GM12878 (cell line): ENCODE data around the gene XPNPEP1. TPM values are rescaled to one million over a fixed set of nuclear protein-coding genes. Genes with fewer than 3 reads are reported as not detected.

ENCODE experiments used
- ATAC-seq: fragments of 200-7000 bp; cut with Tn5 transposase; 3 replicates; pipeline ENCODE4 v1.9.1; 2020; ENCODE audit warnings: mild to moderate bottlenecking, moderate library complexity
- BruUV-seq: library from RNA; stranded (reverse); fragments of 400-500 nt; replicated peaks from 2 replicates; lab custom pipeline; 2021; lab: Mats Ljungman, UMichigan
- CTCF ChIA-PET: fragments of 300-600 bp; sonication (Branson Sonifier 250); formaldehyde crosslinking; extraction: SDS; loops from one replicate; lab custom pipeline; 2021; ENCODE audit warnings: inconsistent platforms; lab: Yijun Ruan, JAX
- POLR2A ChIA-PET: fragments of 350-600 bp; formaldehyde crosslinking; extraction: SDS; loops from one replicate; lab custom pipeline; 2021; ENCODE audit warnings: inconsistent platforms; lab: Charles Lee
- RAD21 ChIA-PET: fragments of 300-600 bp; sonication (Branson Sonifier 250); formaldehyde crosslinking; loops from one replicate; lab custom pipeline; 2023; ENCODE audit warnings: antibody characterized with exemption; ENCODE audit not compliant: unreplicated experiment; lab: Charles Lee
- SMC1A ChIA-PET: fragments of 300-600 bp; sonication (Branson Sonifier 250); formaldehyde crosslinking; loops from one replicate; lab custom pipeline; 2023; ENCODE audit not compliant: unreplicated experiment, uncharacterized antibody; lab: Charles Lee
- DNase-seq: peaks from one replicate; pipeline ENCODE4 v3.0.0-alpha.2; 2011; ENCODE audit warnings: low read depth, low spot score
- FAIRE-seq: peaks from 3 replicates; lab custom pipeline; 2011; peaks lifted over from hg19 to GRCh38; lab: Jason Lieb, UNC
- H2AFZ ChIP-seq: 2 replicates; pipeline ENCODE4 v1.6.0; 2011; ENCODE audit warnings: low read depth, low read length, control low read depth; ENCODE audit not compliant: control insufficient read depth
- H3K27ac ChIP-seq: 2 replicates; pipeline ENCODE4 v1.5.1; 2011; ENCODE audit warnings: control low read depth; ENCODE audit not compliant: control insufficient read depth, insufficient read depth
- H3K27me3 ChIP-seq, 2 experiments: replicated peaks in 1 of 2; 2 replicates each; pipeline versions ENCODE4 v1.6.0 to v1.6.1; 2011; ENCODE audit warnings: low read length in 1 of 2; ENCODE audit not compliant: control insufficient read depth in 2 of 2, insufficient read depth in 2 of 2
- H3K36me3 ChIP-seq, 2 experiments: 2 replicates each; pipeline ENCODE4 v1.5.1; 2011; ENCODE audit warnings: low read length in 1 of 2; ENCODE audit not compliant: control insufficient read depth in 2 of 2, insufficient read depth in 2 of 2
- H3K4me1 ChIP-seq: 2 replicates; pipeline ENCODE4 v1.6.1; 2011; ENCODE audit warnings: mild to moderate bottlenecking, low read length, moderate library complexity, mixed read lengths; ENCODE audit not compliant: control insufficient read depth, insufficient read depth
- H3K4me2 ChIP-seq: 2 replicates; pipeline ENCODE4 v1.6.0; 2011; ENCODE audit warnings: control low read depth; ENCODE audit not compliant: control insufficient read depth, insufficient read depth
- H3K4me3 ChIP-seq: fragments of 200-600 bp; sonication (generic); 2 replicates; pipeline ENCODE4 v1.5.1; 2016
- H3K79me2 ChIP-seq: 2 replicates; pipeline ENCODE4 v1.6.0; 2011; ENCODE audit warnings: low read length; ENCODE audit not compliant: control insufficient read depth, insufficient read depth
- H3K9ac ChIP-seq: 2 replicates; pipeline ENCODE4 v1.8.0; 2011; ENCODE audit warnings: low read length, control low read depth, mixed read lengths; ENCODE audit not compliant: control insufficient read depth, insufficient read depth
- H3K9me3 ChIP-seq: replicated peaks from 3 replicates; pipeline ENCODE4 v1.5.1; 2011; ENCODE audit warnings: mild to moderate bottlenecking, low read length; ENCODE audit not compliant: control insufficient read depth, insufficient read depth
- H4K20me1 ChIP-seq: 2 replicates; pipeline ENCODE4 v1.6.0; 2011; ENCODE audit not compliant: control insufficient read depth, insufficient read depth
- GATAD2B ChIP-seq: fragments of 450-650 bp; conservative IDR thresholded peaks from 2 replicates; pipeline ENCODE4 v1.6.1; 2017; ENCODE audit warnings: low read depth, mild to moderate bottlenecking, moderate library complexity
- HSF1 ChIP-seq: fragments of 150-350 bp; IDR thresholded peaks from 2 replicates; pipeline ENCODE4 v1.6.1; 2014; ENCODE audit warnings: mild to moderate bottlenecking, low read depth, low read length
- MLLT1 ChIP-seq: fragments of 450-650 bp; IDR thresholded peaks from 2 replicates; pipeline ENCODE4 v1.6.1; 2016; ENCODE audit warnings: mild to moderate bottlenecking
- NBN ChIP-seq: fragments of 450-650 bp; IDR thresholded peaks from 2 replicates; pipeline ENCODE4 v1.6.1; 2016
- NR2C1 ChIP-seq: fragments of 450-650 bp; IDR thresholded peaks from 2 replicates; pipeline ENCODE4 v1.6.1; 2017; ENCODE audit warnings: antibody characterized with exemption, mild to moderate bottlenecking, moderate library complexity
- NR2F1 ChIP-seq: fragments of 450-650 bp; conservative IDR thresholded peaks from 2 replicates; pipeline ENCODE4 v1.6.1; 2017; ENCODE audit warnings: mild to moderate bottlenecking
- RFX5 ChIP-seq: IDR thresholded peaks from 2 replicates; pipeline ENCODE4 v1.6.1; 2011; ENCODE audit warnings: low read depth, low read length, improper control_type of control experiment
- SKIL ChIP-seq: fragments of 450-650 bp; IDR thresholded peaks from 2 replicates; pipeline ENCODE4 v1.6.1; 2017; ENCODE audit warnings: mild to moderate bottlenecking, low read depth, inconsistent platforms; ENCODE audit not compliant: poor library complexity, severe bottlenecking
- SREBF1 ChIP-seq: IDR thresholded peaks from 2 replicates; pipeline ENCODE4 v1.6.1; 2012; ENCODE audit warnings: mild to moderate bottlenecking, low read length
- TCF7 ChIP-seq: IDR thresholded peaks from 2 replicates; pipeline ENCODE4 v1.6.1; 2014; ENCODE audit warnings: antibody characterized with exemption, borderline replicate concordance
- ZNF687 ChIP-seq: fragments of 450-650 bp; IDR thresholded peaks from 2 replicates; pipeline ENCODE4 v1.6.1; 2017; ENCODE audit warnings: mild to moderate bottlenecking, moderate library complexity
- in situ Hi-C: fragments of 300-500 bp; cut with MboI; formaldehyde crosslinking; loops from 9 replicates; pipeline ENCODE4 v1.14.3; 2018; ENCODE audit warnings: mixed read lengths
- intact Hi-C: fragments of 100-400 bp; cut with micrococcal nuclease; formaldehyde crosslinking; loops from one replicate; pipeline ENCODE4 v1.14.2; 2022; ENCODE audit not compliant: unreplicated experiment
- polyA plus RNA-seq, 11 experiments: library from polyadenylated mRNA; depleted of rRNA in 4 of 11; unstranded in 6 of 11; stranded (reverse) in 5 of 11; fragments of >200 nt; fragmentation: Nextera tagmentation in 4 of 11; fragmentation: Illumina TruSeq in 1 of 11; extraction: Ambion mirVana in 4 of 11; extraction: Trizol in 1 of 11; gene quantifications; 1 replicate in 1 of 11; 2 replicates in 10 of 11; pipeline versions ENCODE4 v1.2.1 to v1.2.3, GENCODE V29; 2011 to 2016; ENCODE audit warnings: inconsistent platforms in 2 of 11, missing spikeins in 2 of 11, low read depth in 1 of 11
- total RNA-seq, 4 experiments: library from RNA; depleted of rRNA in 3 of 4; stranded (reverse); fragments of >200 nt in 3 of 4; fragmentation: Illumina TruSeq in 1 of 4; extraction: Trizol in 1 of 4; gene quantifications; 2 replicates each; pipeline versions ENCODE4 v1.2.1 to v1.2.3, GENCODE V29; 2013 to 2021
- TF ChIP-seq, protein P1 (sequence below): fragments of 450-650 bp; IDR thresholded peaks from 2 replicates; pipeline ENCODE4 v1.6.1; 2016; ENCODE audit warnings: mild to moderate bottlenecking, moderate library complexity, borderline replicate concordance

XPNPEP1 gene
- total and polyA plus RNA-seq, 10 of the 15 experiments (the other 5 are each of a cell fraction or from before 2014, with no cell fraction given), result 22.7 to 108 (median 43.5) TPM

DNA sequence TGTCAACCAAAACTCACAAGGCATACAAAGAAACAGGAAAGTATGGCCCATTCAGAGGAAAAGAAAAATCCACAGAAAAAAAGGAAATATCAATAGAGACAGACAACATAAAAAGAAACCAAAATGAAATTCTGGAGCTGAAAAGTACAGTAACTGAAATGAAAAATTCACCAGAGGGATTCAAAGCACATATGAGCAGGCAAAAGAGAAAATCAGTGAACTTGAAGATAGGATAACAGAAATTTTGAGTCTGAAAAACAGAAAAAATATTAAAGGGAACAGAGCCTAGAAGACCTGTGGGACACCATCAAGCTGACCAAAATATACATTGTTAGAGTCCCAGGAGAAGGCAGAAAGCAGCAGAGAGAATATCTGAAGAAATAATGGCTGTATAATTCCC lies 60.6 kb downstream of the XPNPEP1 start:
- CTCF ChIA-PET, result interaction anchor here (1.1 to 2.3 kb wide), 2 partner anchors 8 to 10 kb away, joined by 4 to 13 read pairs; no protein-coding TSS in a partner anchor
- in situ Hi-C loops (no loop called here), intact Hi-C loops (no loop called here)
- Histone ChIP-seq H3K4me1 (no peaks in the 10 kb centered on the region), H3K27me3 (no peaks in the 10 kb centered on the region), H2AFZ (no peak overlapping the region), H3K36me3 (peaks cover 0 to 15% of the 10 kb centered on the region in 2 experiments; a peak in 3 of 4 replicates), H3K9me3 (no peaks in the 10 kb centered on the region; the same call in 2 of the 3 replicates), H3K79me2 (no peaks in the 10 kb centered on the region), H4K20me1 (no peaks in the 10 kb centered on the region), H3K9ac (no peak overlapping the region), H3K27ac (no peak overlapping the region), H3K4me2 (no peak overlapping the region), H3K4me3 (no peak overlapping the region)
- RAD21 ChIA-PET, result no interaction called here
- no peak for FAIRE-seq
- ATAC-seq, result no peak
- SMC1A ChIA-PET, result no interaction called here
- no TSS peak for BruUV-seq
- POLR2A ChIA-PET, result no interaction called here
- DNase-seq, result no peak
- TF ChIP-seq GATAD2B (no peak), NR2C1 (no peak), MLLT1 (no peak), SREBF1 (no peak), RFX5 (no peak), HSF1 (no peak), NBN (no peak), NR2F1 (no peak), ZNF687 (no peak), TCF7 (no peak), SKIL (no peak)
- TF ChIP-seq, protein P1, sequence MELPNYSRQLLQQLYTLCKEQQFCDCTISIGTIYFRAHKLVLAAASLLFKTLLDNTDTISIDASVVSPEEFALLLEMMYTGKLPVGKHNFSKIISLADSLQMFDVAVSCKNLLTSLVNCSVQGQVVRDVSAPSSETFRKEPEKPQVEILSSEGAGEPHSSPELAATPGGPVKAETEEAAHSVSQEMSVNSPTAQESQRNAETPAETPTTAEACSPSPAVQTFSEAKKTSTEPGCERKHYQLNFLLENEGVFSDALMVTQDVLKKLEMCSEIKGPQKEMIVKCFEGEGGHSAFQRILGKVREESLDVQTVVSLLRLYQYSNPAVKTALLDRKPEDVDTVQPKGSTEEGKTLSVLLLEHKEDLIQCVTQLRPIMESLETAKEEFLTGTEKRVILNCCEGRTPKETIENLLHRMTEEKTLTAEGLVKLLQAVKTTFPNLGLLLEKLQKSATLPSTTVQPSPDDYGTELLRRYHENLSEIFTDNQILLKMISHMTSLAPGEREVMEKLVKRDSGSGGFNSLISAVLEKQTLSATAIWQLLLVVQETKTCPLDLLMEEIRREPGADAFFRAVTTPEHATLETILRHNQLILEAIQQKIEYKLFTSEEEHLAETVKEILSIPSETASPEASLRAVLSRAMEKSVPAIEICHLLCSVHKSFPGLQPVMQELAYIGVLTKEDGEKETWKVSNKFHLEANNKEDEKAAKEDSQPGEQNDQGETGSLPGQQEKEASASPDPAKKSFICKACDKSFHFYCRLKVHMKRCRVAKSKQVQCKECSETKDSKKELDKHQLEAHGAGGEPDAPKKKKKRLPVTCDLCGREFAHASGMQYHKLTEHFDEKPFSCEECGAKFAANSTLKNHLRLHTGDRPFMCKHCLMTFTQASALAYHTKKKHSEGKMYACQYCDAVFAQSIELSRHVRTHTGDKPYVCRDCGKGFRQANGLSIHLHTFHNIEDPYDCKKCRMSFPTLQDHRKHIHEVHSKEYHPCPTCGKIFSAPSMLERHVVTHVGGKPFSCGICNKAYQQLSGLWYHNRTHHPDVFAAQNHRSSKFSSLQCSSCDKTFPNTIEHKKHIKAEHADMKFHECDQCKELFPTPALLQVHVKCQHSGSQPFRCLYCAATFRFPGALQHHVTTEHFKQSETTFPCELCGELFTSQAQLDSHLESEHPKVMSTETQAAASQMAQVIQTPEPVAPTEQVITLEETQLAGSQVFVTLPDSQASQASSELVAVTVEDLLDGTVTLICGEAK, result no peak
